Mammary microvascular endothelial cell (primary cell): ENCODE measurements around the gene TMEM204. TPM values are rescaled to one million over a fixed set of nuclear protein-coding genes. Genes with fewer than 3 reads are reported as not detected.

Experiments
- total RNA-seq: library from RNA; depleted of rRNA; stranded (reverse); fragments of >200 nt; gene quantifications from 2 replicates; pipeline ENCODE4 v1.2.3, GENCODE V29; 2015

TMEM204 gene
- 53.5 and 61.6 TPM in 2 replicates for total RNA-seq

DNA sequence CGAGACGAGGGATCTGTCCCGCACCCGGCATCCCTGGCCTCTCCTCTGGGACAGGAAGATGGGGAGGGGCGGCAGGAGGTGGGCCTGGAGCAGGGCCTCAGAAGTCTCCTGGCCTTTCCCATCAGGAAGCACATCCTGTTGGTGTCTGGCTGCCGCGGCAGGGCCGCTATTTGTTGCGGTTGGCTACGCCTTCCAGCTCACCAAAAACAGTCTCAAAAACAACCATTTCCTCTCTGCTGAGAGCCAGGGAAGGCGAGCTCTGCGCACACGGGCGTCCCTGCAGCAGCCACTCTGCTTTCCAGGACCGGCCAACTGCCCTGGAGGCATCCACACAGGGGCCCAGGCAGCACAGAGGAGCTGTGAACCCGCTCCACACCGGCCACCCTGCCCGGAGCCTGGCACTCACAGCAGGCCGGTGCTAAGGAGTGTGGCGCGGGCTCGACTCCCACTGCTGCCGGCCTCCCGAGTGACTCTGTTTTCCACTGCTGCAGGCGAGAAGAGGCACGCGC lies at the start of gene TMEM204:
TMEM204 (plus strand) TSS at position 224 of the 509 bp plus-strand sequence. CDS start 610 bp downstream, outside the sequence.

DNA sequence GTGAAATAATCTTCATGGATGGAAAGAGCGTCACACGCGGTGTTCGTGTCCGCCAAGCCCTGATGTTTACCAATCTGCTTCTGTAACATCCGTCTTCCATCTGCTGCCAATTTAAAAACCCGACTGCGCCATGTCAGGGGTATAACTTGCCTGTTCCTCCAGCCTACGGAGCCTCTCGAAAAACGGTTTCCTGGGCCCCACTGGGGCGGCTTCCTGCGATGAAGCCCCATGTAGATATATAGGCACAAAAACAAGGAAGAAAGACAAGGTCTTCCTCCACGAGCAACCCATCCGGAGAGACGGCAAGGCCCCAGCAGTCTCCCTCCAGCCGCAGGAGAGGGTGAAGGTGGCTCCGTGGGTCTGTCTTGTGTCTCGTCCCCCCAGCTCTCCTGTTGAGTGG lies 44.8 kb upstream of the TMEM204 start, which contains the start of gene PTX4:
PTX4 (minus strand) TSS at position 326 of the 400 bp plus-strand sequence; CDS start at position 291, 35 bp downstream.

DNA sequence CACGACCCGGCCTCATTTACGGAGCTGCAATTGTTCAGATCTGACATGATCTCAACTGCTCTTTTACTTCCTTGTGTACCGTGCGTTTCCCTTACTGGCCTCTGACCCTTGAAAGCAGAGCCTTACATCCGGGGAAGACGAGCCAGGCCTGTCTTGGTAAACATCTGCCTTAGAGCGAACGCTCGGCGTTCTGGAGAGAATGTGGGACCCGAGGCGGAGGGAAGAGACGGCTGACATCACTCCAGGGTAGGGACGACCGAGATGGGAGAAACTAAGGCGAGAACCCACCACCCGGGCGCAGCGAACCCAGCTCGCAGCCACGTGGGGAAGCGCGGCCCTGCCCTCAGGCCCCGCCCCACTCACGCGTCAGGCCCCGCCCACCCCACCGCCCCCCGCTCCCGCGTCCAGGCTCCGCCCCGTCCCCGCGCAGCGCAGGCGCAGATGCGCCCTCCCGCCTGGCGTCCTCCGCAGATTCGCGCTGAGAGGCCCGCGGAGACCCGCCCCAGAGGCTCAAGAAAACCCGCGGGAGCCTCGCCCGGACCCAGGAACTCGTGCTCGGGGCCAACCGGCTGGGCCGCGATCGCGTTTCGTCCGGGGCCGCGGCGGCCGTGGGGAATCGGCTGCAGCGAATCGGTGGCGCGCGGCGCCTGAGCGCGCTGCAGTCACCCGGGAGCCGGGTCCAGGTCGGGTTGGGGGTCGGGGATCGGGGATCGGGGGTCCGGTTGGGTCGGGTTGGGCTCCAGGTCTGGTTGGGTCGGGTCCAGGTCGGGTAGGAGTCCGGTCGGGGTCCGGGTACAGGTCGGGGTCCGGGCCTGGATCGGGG lies 40.3 kb upstream of the TMEM204 start, which contains the start of gene TELO2:
TELO2 (plus strand) TSS at position 438 of the 823 bp plus-strand sequence. CDS start 922 bp downstream, outside the sequence.

Other genes with a start within 250 kb of the TMEM204 start
- gene UBE2I, start 224.0 kb upstream of the TMEM204 start, total RNA-seq: 72.6 and 78.7 TPM in 2 replicates
- 0.33 and 0.54 TPM in 2 replicates for gene BAIAP3, start 200.0 kb upstream of the TMEM204 start, total RNA-seq
- gene TSR3, start 181.8 kb upstream of the TMEM204 start, total RNA-seq: 122 and 128 TPM in 2 replicates
- gene GNPTG, start 181.7 kb upstream of the TMEM204 start, total RNA-seq: 44.8 and 46.0 TPM in 2 replicates
- gene UNKL, start 119.0 kb upstream of the TMEM204 start, total RNA-seq: 7.3 and 8.8 TPM in 2 replicates
- 18.6 and 28.3 TPM in 2 replicates for gene UQCC4, start 112.9 kb upstream of the TMEM204 start, total RNA-seq
- gene PERCC1, start 102.6 kb upstream of the TMEM204 start, total RNA-seq: not detected in 2 replicates
- gene CCDC154, start 89.1 kb upstream of the TMEM204 start, total RNA-seq: 0.05 TPM in 1 of 2 replicates, not detected in the other
- 39.7 and 45.1 TPM in 2 replicates for gene CLCN7, start 58.6 kb upstream of the TMEM204 start, total RNA-seq
- gene PTX4, start 44.7 kb upstream of the TMEM204 start, total RNA-seq: 0.20 TPM in 1 of 2 replicates, not detected in the other
- gene TELO2, start 40.3 kb upstream of the TMEM204 start, total RNA-seq: 23.8 and 27.4 TPM in 2 replicates
- gene IFT140, start 78.4 kb downstream of the TMEM204 start, total RNA-seq: 12.8 and 13.0 TPM in 2 replicates
- 7.7 and 10.7 TPM in 2 replicates for gene CRAMP1, start 78.7 kb downstream of the TMEM204 start, total RNA-seq
- gene JPT2, start 144.6 kb downstream of the TMEM204 start, total RNA-seq: 82.3 and 108 TPM in 2 replicates
- gene MAPK8IP3, start 172.5 kb downstream of the TMEM204 start, total RNA-seq: 18.6 and 20.5 TPM in 2 replicates
- gene NME3, start 237.9 kb downstream of the TMEM204 start, total RNA-seq: 61.8 and 63.7 TPM in 2 replicates
- 2.8 and 4.3 TPM in 2 replicates for gene EME2, start 239.1 kb downstream of the TMEM204 start, total RNA-seq
- 150 and 160 TPM in 2 replicates for gene MRPS34, start 239.5 kb downstream of the TMEM204 start, total RNA-seq
- 36.9 and 43.6 TPM in 2 replicates for gene SPSB3, start 248.9 kb downstream of the TMEM204 start, total RNA-seq
- 118 and 164 TPM in 2 replicates for gene NUBP2, start 249.3 kb downstream of the TMEM204 start, total RNA-seq